Head of caudate nucleus (tissue), 42 donors: ENCODE measurements around the gene ANKRD7.

ENCODE experiments used
- DNase-seq, 42 donors: peaks; one replicate each; pipeline versions ENCODE4 v3.0.0 to v3.0.0-alpha.2; 2020 to 2021; ENCODE audit warnings: mixed read lengths in 7 of 42
- intact Hi-C: fragments of 100-400 bp; cut with DNase I; formaldehyde crosslinking; loops from one replicate; pipeline ENCODE4 v1.15.0; 2022

ANKRD7 gene, protein sequence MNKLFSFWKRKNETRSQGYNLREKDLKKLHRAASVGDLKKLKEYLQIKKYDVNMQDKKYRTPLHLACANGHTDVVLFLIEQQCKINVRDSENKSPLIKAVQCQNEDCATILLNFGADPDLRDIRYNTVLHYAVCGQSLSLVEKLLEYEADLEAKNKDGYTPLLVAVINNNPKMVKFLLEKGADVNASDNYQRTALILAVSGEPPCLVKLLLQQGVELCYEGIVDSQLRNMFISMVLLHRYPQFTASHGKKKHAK

DNA sequence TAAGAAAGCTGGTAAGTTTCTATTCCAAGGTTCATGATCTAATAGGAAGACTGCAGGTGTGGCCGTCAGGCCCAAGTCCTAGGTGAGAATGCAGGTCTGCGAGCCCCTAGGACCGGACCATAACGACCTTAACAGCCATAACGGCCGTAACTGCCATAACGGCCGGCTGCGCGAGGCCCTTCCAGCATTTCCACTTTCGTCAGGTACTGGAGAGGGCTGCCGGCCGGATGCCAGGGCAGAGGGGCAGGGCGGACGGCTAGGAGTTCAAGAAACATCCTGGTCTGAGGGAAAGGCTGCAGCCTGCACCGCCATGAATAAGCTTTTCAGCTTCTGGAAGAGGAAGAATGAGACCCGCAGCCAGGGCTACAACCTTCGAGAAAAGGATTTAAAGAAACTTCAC lies at the start of gene ANKRD7:
TSS of gene ANKRD7 (plus strand) at position 184 of the 400 bp plus-strand sequence. CDS start at position 311, 127 bp downstream.
- intact Hi-C loops, result no loop called here
- no peak for DNase-seq

GRCh38 chr7:118175740-118176139 lies 48.8 kb upstream of the ANKRD7 start:
- no peak for DNase-seq
- intact Hi-C loops, result no loop called here

- intact Hi-C loops, result no loop called here
- DNase-seq, result no peak
These were observed 45.3 kb upstream of the ANKRD7 start for GRCh38 chr7:118179191-118179590.

- intact Hi-C loops, result no loop called here
- no peak for DNase-seq
These were observed 41.7 kb upstream of the ANKRD7 start for GRCh38 chr7:118182593-118183427.

- intact Hi-C loops, result no loop called here
- peak in 10 of 42 donors; percentile 3 to 36 (median 10) for DNase-seq
These were observed 41.1 kb upstream of the ANKRD7 start for GRCh38 chr7:118183428-118183785.

DNA sequence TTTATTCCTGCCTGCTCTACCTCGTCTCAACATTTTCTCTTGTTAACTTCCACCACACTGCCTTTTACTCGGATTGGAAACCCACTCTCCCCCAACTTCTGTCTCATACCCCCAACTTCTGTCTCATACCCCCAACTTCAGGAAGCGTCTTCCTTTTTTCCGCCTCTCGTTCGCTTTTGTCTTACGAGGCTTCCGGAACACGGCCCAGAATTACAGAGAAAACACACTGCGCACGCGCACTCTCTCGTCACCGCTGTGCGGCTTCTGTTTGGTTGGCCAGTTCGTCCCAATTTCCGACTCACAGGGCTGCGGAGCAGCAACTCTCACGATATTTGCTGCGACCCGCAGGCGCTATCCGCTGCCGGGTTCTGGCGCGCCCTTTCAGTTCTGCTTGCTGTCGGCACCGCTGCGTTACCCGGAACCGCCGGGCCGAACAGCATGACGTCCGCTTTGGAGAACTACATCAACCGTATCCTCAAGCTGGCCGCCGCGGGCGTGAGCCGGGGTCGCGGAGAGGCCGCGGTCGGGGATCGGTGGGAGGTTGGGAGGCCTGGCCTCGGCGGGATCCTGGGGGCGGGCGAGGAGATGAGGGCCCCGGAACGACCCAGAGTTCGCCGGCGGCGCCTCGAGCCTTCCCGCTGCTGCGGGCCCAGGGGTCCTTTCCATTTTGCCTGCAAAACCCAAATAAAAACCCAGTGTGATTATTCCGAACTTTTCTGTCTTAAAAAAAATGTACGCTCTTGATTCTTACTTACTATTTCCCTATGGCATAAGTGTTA lies 40.5 kb upstream of the ANKRD7 start, which contains the start of gene LSM8:
TSS of gene LSM8 (plus strand) at position 379 of the 779 bp plus-strand sequence. CDS start at position 439, 60 bp downstream.
- DNase-seq, result peak; percentile 92 to 98 (median 95)
- intact Hi-C loops, result no loop called here

GRCh38 chr7:118184565-118184940 lies 40.0 kb upstream of the ANKRD7 start:
- intact Hi-C loops, result no loop called here
- DNase-seq, result peak in 1 of 42 donors; percentile 4

GRCh38 chr7:118185163-118185860 lies 39.2 kb upstream of the ANKRD7 start:
- intact Hi-C loops, result no loop called here
- no peak for DNase-seq

DNA sequence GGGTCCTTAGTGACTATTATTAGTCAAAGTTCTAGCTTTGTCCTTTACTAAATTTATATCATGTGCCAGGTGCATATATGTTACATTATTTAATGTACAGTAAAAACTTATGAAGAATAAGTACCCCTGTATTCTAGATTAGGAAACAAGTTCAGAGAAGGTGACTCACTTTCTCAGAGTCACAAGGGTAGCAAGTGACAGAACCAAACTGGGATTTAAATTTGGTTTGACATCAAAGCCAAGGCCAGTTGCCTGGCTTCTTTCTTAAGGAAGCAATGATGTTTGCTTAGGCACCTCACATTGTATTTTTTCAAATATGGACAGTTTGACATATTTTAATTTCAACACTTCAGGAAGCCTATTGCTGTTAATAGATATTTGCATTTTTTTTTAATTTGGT lies 38.0 kb upstream of the ANKRD7 start:
- intact Hi-C loops, result no loop called here

DNA sequence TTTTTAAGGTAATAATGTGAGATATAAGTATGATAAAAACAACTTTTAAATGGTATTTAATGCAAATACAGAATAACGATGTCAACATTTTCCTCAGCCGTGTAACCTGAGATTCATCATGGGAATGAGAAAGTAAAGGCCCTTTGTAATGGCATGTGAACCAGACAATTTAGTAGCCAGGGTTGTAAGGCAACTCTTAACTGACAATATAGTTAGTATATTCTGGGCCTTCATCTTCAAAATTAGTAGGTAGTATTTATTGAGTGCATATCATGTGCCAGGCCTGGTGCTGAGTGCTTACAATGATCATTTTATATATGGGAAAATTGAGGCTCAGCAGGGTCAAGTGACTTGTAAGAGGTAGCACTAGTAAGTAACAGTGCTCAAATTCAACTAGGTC lies 29.9 kb upstream of the ANKRD7 start:
- intact Hi-C loops, result no loop called here
- no peak for DNase-seq

More for the DNA sequence above, 38.0 kb upstream of the ANKRD7 start:
- DNase-seq, result no peak

- DNase-seq, result peak in 31 of 42 donors; percentile 18 to 85 (median 57)
- intact Hi-C loops, result no loop called here
These were observed 28.5 kb upstream of the ANKRD7 start for GRCh38 chr7:118195837-118196474.

DNA sequence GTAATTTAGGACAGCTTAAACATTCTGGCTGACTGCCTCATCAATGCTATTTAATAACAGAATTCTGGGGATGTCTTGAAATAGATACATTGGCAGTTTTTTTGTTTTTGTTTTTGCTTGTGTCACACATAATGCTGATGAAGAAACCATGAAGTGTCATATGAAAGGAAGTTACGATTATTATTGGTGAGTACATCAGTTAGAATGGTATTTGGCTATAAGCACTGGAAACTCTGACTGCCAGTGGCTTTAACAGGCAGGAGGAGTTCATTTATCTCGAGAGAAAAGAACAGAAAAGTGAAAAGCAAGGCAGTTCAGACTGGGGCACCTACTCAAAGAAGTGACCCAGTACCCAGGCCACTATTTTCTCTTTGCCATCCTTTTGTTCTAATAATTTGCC lies 22.4 kb upstream of the ANKRD7 start:
- DNase-seq, result no peak
- intact Hi-C loops, result no loop called here

DNA sequence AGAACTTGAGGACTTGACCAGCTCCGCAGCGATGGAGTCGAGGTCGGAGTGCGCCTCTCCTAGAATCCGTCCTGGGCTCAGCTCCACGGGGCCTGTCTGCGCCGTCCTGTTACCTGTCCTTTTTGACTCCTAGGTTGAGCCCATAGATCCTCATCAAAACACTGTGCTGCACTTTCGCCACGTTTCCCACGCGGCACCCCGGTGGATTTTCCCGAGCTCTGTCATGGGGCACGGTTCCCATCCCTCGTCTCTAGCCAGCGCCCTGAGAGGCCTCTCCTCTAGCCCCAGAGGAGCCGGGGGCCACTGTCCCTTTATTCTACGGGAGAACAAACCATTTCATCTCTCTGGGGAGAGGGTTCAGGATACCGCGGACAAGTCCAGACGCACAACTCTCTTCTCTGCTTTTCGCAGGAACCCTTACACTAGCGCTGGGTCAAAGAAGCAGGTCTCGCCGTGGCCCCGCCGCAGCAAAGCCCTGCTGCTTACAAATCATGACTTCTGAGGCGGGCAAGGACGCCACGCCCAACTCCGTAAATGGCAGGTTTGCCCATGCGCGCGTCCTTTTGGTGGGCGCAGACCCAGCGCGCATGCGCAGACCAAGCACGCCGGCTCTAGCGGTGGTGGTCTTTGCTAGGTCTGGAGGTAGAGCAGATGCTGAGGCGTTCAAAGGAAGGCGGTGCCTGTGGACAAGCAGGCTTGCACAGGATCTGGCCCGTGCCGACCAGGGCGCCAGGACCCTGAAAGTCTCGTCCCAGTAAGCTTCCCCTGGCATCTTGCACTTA lies 10.3 kb upstream of the ANKRD7 start:
- intact Hi-C loops, result no loop called here

GRCh38 chr7:118214833-118215182 lies 9.7 kb upstream of the ANKRD7 start:
- intact Hi-C loops, result no loop called here
- DNase-seq, result no peak

More for the DNA sequence above, 10.3 kb upstream of the ANKRD7 start:
- DNase-seq, result peak; percentile 56 to 91 (median 82)

DNA sequence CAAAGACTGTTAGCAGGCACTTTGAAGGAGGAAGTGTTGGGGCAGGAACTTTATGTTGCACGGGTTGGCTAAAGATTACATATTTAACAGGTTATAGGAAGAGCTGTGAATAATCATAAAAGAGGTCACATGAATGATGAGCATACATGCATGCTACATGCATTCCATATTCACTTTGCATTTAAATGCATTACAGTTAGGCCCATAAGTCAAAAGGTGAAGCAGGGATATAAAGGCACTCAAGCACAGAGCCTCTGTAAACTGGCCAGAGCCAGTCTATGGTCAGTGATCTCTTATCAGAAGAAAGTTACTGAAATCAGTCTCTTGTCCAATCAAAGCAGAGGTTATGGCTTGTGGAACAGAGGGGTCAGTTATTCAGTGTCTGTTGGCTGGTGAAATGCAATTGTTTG lies 7.3 kb upstream of the ANKRD7 start:
- no peak for DNase-seq
- intact Hi-C loops, result no loop called here

DNA sequence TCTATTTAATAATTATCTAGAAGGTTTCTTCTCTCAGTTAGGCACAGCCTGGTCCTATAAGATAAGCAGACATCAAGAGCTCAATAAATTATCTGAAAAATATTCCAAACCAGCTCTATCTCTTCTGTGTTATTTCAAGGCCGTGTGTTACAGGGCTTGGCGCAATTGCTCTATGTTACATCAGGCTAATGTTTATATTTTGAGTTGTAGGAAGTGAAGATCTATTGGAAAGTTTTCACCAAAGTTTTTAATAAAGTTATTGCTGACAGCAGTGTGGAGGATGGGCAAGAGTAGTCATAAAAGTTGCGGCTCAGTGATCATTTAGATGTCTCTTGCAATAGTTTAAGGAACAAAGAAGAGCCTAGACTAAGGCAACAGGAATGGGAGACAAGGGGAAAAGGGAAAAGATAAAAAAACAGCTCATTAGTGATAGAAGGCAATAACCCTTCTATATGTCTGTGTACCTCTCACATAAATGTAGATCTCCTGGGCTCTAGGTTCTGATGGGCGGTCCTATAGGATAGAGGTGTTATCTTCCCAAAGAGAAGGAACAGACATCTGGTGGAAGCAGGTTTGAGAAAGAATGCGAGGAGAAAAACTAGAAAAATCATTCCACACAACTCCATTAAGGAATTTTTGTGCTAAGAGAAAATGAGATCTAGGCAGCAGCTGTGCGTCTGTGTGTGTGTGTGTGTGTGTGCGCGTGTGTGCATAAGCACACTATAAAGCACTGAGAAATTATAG lies 5.9 kb upstream of the ANKRD7 start:
- intact Hi-C loops, result no loop called here
- no peak for DNase-seq

DNA sequence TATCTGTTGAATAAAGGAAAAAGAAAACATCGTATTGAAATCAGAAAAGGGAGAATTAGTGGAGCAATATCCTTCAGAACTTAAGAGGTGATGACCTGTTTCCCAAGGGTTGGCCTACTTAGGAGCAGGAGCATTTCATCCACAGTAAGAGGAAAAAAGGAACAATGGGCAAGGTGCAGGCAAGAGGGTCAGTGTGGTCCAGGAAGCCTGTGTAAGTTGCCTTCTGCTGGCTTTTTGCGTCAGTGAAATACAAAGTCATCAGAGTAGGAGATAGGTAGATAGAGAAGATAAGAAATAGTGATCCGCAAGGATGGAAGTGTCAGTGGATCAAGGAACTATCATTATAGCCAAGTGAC lies 5.4 kb upstream of the ANKRD7 start:
- no peak for DNase-seq
- intact Hi-C loops, result no loop called here
